PFSK-1 (cell line): ENCODE results near the gene DYNC1LI1.
A peak's percentile ranks its signal among the peaks of the same experiment; 100 is the strongest.

Experiments
- FOXP2 ChIP-seq: optimal IDR thresholded peaks from 2 replicates; pipeline ENCODE3; 2011; ENCODE audit warnings: borderline replicate concordance, control low read depth, inconsistent platforms; ENCODE audit not compliant: insufficient read depth; ENCODE audit errors: extremely low read length, extremely low read depth
- POLR2AphosphoS5 ChIP-seq: IDR thresholded peaks from 2 replicates; pipeline ENCODE4 v1.6.1; 2012; ENCODE audit warnings: low read depth, mild to moderate bottlenecking, control low read depth, low read length, moderate library complexity
- SIN3A ChIP-seq: IDR thresholded peaks from 2 replicates; pipeline ENCODE4 v1.6.1; 2012; ENCODE audit warnings: mild to moderate bottlenecking, low read length, moderate library complexity, borderline replicate concordance; ENCODE audit not compliant: insufficient read depth
- TAF1 ChIP-seq: IDR thresholded peaks from 2 replicates; pipeline ENCODE4 v1.6.1; 2012; ENCODE audit warnings: low read length, control low read depth, borderline replicate concordance; ENCODE audit not compliant: insufficient read depth
- TF ChIP-seq, protein P1 (sequence below), 2 experiments: IDR thresholded peaks; 2 replicates each; pipeline versions ENCODE4 v1.6.1 to v1.8.0; 2011 to 2012; ENCODE audit warnings: low read depth in 2 of 2, low read length in 2 of 2, control low read depth in 1 of 2, inconsistent platforms in 1 of 2, mild to moderate bottlenecking in 1 of 2, moderate library complexity in 1 of 2; ENCODE audit not compliant: insufficient read depth in 1 of 2

Gene DYNC1LI1

DNA sequence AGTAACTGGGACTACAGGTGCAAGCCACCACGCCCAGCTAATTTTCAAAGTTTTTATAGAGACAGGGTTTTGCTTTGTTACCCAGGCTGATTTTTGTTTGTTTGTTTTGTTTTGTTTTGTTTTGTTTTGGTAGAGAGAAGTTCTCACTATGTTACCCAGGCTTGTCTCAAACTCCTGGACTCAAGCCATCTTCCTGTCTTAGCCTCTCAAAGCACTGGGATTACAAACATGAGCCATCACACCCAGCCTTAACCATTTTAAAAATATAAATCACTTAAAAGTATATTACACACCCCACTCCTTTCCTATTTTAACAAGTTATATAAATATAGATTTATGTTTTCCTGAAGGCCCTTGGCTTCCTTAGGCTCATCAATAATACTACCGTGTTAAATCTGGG is 6.5 kb upstream of the DYNC1LI1 start:
- no peak for TF ChIP-seq SIN3A
- TF ChIP-seq, protein P1, sequence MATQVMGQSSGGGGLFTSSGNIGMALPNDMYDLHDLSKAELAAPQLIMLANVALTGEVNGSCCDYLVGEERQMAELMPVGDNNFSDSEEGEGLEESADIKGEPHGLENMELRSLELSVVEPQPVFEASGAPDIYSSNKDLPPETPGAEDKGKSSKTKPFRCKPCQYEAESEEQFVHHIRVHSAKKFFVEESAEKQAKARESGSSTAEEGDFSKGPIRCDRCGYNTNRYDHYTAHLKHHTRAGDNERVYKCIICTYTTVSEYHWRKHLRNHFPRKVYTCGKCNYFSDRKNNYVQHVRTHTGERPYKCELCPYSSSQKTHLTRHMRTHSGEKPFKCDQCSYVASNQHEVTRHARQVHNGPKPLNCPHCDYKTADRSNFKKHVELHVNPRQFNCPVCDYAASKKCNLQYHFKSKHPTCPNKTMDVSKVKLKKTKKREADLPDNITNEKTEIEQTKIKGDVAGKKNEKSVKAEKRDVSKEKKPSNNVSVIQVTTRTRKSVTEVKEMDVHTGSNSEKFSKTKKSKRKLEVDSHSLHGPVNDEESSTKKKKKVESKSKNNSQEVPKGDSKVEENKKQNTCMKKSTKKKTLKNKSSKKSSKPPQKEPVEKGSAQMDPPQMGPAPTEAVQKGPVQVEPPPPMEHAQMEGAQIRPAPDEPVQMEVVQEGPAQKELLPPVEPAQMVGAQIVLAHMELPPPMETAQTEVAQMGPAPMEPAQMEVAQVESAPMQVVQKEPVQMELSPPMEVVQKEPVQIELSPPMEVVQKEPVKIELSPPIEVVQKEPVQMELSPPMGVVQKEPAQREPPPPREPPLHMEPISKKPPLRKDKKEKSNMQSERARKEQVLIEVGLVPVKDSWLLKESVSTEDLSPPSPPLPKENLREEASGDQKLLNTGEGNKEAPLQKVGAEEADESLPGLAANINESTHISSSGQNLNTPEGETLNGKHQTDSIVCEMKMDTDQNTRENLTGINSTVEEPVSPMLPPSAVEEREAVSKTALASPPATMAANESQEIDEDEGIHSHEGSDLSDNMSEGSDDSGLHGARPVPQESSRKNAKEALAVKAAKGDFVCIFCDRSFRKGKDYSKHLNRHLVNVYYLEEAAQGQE (IDR thresholded peaks at IDR 0.05; ENCODE audit: insufficient read depth in 1 of 2, low read depth in 2 of 2, low read length in 2 of 2): no peak
- TF ChIP-seq POLR2AphosphoS5: no peak
- no peak for TF ChIP-seq FOXP2
- TF ChIP-seq TAF1: no peak

DNA sequence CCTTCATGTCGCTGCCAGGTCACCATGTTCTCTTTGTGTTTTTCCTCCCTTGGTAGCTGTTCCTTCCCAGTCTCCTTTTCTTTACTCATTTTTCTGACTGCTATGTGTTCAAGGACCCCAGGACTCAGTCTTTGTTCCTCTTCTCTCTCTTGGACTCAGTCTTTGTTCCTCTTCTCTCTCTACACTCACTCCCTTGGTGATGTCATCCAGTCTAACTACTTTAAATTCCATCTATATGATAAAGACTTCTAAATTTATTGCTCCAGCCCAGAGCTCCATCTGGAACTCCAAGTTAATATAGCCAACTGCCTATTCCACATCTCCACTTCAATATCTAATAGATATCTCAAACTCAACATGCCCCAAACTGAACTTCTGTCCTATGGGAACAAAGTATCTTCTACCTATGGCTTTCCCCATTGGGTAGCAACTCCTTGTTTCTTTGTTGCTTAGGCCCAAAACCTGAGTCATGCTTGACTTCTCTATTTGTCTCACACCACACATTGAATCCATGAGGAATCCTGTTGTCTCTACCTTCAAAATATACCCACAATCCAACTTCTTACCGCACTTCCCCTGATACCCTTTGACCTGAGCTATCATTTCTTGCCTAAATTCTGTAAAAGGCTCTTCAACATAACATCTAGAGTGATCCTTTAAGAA is 4.9 kb upstream of the DYNC1LI1 start:
- no peak for TF ChIP-seq POLR2AphosphoS5
- TF ChIP-seq TAF1: no peak
- no peak for TF ChIP-seq SIN3A
- TF ChIP-seq, protein P1 (IDR thresholded peaks at IDR 0.05; ENCODE audit: insufficient read depth in 1 of 2, low read depth in 2 of 2, low read length in 2 of 2): no peak
- TF ChIP-seq FOXP2: no peak

DNA sequence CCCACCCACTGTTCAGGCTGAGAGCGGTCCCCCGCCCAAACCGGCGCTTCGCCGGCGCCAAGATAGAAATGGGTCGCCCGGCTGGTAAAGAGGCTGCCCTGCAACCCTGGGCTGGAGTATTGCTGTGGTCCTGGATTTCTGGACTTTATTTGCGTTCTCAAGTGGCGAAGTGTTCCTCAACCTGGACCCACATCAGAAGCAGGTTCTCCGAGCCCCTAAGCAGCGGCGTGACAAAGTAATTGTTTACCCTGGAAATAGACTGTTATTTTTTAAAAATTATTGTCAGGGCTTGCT is 481 bp upstream of the DYNC1LI1 start:
- TF ChIP-seq, protein P1 (IDR thresholded peaks at IDR 0.05; ENCODE audit: insufficient read depth in 1 of 2, low read depth in 2 of 2, low read length in 2 of 2): no peak
- TF ChIP-seq TAF1 (no peak), POLR2AphosphoS5 (no peak), FOXP2 (no peak), SIN3A (no peak)

DNA sequence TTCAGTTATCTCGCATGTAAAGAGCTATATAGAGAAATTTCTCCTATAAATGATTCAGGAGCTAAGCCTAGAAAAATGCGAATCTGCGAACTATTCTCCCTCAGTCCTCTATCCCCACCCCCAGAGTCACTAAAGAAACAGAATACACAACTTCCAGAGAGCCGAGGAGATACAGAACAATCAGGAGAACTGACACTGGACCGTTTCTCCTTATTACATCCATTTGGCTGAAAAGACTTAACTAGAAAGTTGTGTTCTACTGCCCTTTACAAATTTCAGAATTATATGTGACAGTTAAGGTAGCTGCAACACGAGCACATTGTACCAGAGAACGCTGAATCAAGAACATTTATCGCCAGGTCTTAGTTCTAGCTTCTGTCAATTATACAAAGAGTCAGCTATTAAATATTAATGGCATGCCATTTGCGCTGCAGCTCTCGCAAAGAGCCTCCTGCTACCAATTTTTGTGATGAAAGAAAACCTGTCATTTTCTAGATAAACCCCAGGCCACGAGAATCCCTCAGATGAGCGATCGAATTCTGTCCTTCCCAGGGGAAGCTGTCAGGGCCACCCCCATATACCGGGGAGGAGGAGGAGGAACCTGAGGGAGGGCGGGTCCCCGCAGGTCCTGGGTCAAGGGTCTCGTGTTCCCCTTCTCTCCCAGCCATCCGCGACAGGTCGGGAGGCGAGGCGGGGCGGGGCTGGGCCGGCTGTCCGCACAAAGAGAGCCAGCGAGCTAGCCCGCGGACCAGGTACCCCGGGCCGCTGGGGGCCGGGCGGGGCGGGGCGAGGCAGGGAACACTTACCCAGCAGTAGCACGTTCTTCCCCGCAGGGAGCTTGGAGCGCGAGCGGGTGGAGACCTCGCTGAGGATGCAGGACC is 878 bp downstream of the DYNC1LI1 start:
- TF ChIP-seq SIN3A (peak; percentile 52; the same call in 1 of the 2 replicates), FOXP2 (no peak)

DNA sequence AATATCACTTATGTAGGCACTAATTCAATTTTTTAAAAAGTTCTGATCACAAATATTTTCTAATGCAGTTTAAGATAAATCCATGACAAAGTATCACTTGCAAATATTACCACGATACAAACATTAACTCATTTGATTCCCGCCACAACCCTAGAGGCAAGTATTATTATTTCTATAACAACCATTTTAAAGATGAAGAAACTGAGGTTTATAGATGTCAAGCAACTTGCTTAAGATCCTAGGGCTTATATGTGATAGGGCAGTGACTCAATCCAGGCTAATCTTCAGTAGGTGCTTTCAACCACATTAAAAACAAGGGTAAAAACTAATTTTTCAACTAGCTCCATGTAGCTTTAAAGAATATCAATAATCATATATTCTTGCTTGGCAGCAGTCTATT is 1.7 kb downstream of the DYNC1LI1 start:
- no peak for TF ChIP-seq FOXP2

DNA sequence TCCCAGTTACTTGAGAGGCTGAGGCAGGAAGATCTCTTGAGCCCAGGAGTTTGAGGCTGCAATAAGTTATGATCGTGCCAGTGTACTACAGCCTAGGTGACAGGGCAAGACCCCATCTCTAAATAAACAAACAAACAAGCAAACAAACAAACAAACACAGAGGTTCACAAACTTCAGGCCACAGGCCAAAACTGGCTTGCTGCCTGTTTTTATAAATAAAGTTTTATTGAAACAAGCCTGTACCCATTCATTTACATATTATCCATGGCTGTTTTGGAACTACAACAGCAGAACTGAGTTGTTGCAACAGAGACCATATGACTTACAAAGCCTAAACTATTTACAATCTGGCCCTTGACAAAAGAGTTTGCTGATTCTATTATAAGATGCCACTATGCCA is 6.5 kb downstream of the DYNC1LI1 start:
- no peak for TF ChIP-seq SIN3A
- TF ChIP-seq, protein P1 (IDR thresholded peaks at IDR 0.05; ENCODE audit: insufficient read depth in 1 of 2, low read depth in 2 of 2, low read length in 2 of 2): no peak
- TF ChIP-seq FOXP2: no peak
- no peak for TF ChIP-seq TAF1
